H1 (cell line): ENCODE measurements around the gene ECI1. TPM values are rescaled to one million over a fixed set of nuclear protein-coding genes. Genes with fewer than 3 reads are reported as not detected.

Experiments
- CBX8 ChIP-seq: fragments of 300-800, 300-1000 bp; sonication (generic); IDR thresholded peaks from 2 replicates; pipeline ENCODE4 v1.7.1; 2016; ENCODE audit warnings: low read depth, low read length, borderline replicate concordance
- CHD1 ChIP-seq: IDR thresholded peaks from 2 replicates; pipeline ENCODE4 v1.6.1; 2012; ENCODE audit warnings: low read depth, low read length, improper control_type of control experiment
- POU5F1 ChIP-seq: IDR thresholded peaks from 2 replicates; pipeline ENCODE4 v1.6.1; 2011; ENCODE audit warnings: low read depth, mild to moderate bottlenecking, low read length, moderate library complexity
- RAD21 ChIP-seq, 2 experiments: IDR thresholded peaks in 1 of 2; conservative IDR thresholded peaks in 1 of 2; 2 replicates each; pipeline ENCODE4 v1.6.1; 2011; ENCODE audit warnings: low read depth in 2 of 2, low read length in 2 of 2, improper control_type of control experiment in 1 of 2, inconsistent platforms in 1 of 2, mild to moderate bottlenecking in 1 of 2, moderate library complexity in 1 of 2
- polyA plus RNA-seq, 7 experiments: library from polyadenylated mRNA; depleted of rRNA in 3 of 7; stranded (reverse) in 5 of 7; unstranded in 2 of 7; fragments of >200 nt in 5 of 7; fragments of 200-250 nt in 2 of 7; gene quantifications; 1 replicate in 5 of 7; 2 replicates in 1 of 7; 4 replicates in 1 of 7; pipeline versions ENCODE4 v1.2.1 to v1.2.3, GENCODE V29; 2011 to 2013; ENCODE audit warnings: missing spikeins in 2 of 7, mixed read lengths in 2 of 7
- total RNA-seq: library from RNA; stranded (reverse); fragmentation: NEBNext Ultra II Directional; extraction: Animal tissue kit (Norgen Biotek cat#: 25700); gene quantifications from 2 replicates; pipeline ENCODE4 v1.2.1, GENCODE V29; 2021

The ECI1 gene
- total and polyA plus RNA-seq, 2 of the 8 experiments (the other 6 are each of a cell fraction or from before 2014, with no cell fraction given): 79.5 to 151 TPM

GRCh38 chr16:2233872-2234812 lies 17.2 kb downstream of the ECI1 start (continued):
- TF ChIP-seq CBX8 (no peak), POU5F1 (no peak), CHD1 (no peak), RAD21 (IDR thresholded peaks at IDR 0.05 in 1 of 2, conservative IDR thresholded peaks at IDR 0.05 in 1 of 2; ENCODE audit: low read depth in 2 of 2, low read length in 2 of 2) (no peak)
